ENCODE measurements around the gene TBL1X. TPM values are rescaled to one million over a fixed set of nuclear protein-coding genes. Genes with fewer than 3 reads are reported as not detected.

The TBL1X gene
- total RNA-seq = 10 to 100 TPM; 12.3 to 14.0 TPM

- H3K4me1 ChIP-seq = peaks cover 0 to 36% of the 10 kb centered on the region in 2 donors
- peaks cover 0 to 4% of the 10 kb centered on the region in 2 donors for H3K27me3 ChIP-seq
- peak within 1 kb of the TSS; percentile 55 to 60 for H3K4me3 ChIP-seq
- TF ChIP-seq CTCF (IDR thresholded peaks at IDR 0.05) = no peak
- DNase-seq (ENCODE audit: low spot score) = no peak
- peak within 1 kb of the TSS; percentile 80 to 88 for H3K27ac ChIP-seq
- H3K36me3 ChIP-seq = no peaks in the 10 kb centered on the region
- H3K9me3 ChIP-seq = no peaks in the 10 kb centered on the region
Observed at GRCh38 chrX:9464435-9465371, at the start of gene TBL1X. Gene TBL1X, plus strand, starts transcription at chrX:9465058. Its CDS starts 188,529 bp downstream, at chrX:9653587.

GRCh38 chrX:9416562-9417348 lies 48.1 kb upstream of the TBL1X start:
- Histone ChIP-seq H3K27ac (peak overlapping the region in 1 of 2 donors; percentile 16), H3K36me3 (no peaks in the 10 kb centered on the region), H3K4me1 (no peaks in the 10 kb centered on the region), H3K27me3 (no peaks in the 10 kb centered on the region), H3K4me3 (no peak overlapping the region), H3K9me3 (no peaks in the 10 kb centered on the region)
- no peak for DNase-seq (ENCODE audit: low spot score)
- TF ChIP-seq CTCF (IDR thresholded peaks at IDR 0.05) = no peak

GRCh38 chrX:9418262-9418661 lies 46.6 kb upstream of the TBL1X start:
- H3K27ac ChIP-seq = no peak overlapping the region
- H3K9me3 ChIP-seq = no peaks in the 10 kb centered on the region
- no peaks in the 10 kb centered on the region for H3K4me1 ChIP-seq
- H3K27me3 ChIP-seq = no peaks in the 10 kb centered on the region
- H3K36me3 ChIP-seq = no peaks in the 10 kb centered on the region
- H3K4me3 ChIP-seq = no peak overlapping the region
- TF ChIP-seq CTCF (IDR thresholded peaks at IDR 0.05) = no peak
- DNase-seq (ENCODE audit: low spot score) = no peak

GRCh38 chrX:9420275-9421265 lies 44.3 kb upstream of the TBL1X start:
- no peak for DNase-seq (ENCODE audit: low spot score)
- H3K4me3 ChIP-seq = no peak overlapping the region
- H3K27ac ChIP-seq = no peak overlapping the region
- TF ChIP-seq CTCF (IDR thresholded peaks at IDR 0.05) = no peak
- no peaks in the 10 kb centered on the region for H3K27me3 ChIP-seq
- no peaks in the 10 kb centered on the region for H3K4me1 ChIP-seq
- H3K36me3 ChIP-seq = no peaks in the 10 kb centered on the region
- peaks cover 0 to 10% of the 10 kb centered on the region in 2 donors for H3K9me3 ChIP-seq

GRCh38 chrX:9429767-9430166 lies 35.1 kb upstream of the TBL1X start:
- no peak overlapping the region for H3K27ac ChIP-seq
- no peaks in the 10 kb centered on the region for H3K4me1 ChIP-seq
- H3K4me3 ChIP-seq = no peak overlapping the region
- DNase-seq (ENCODE audit: low spot score) = no peak
- no peaks in the 10 kb centered on the region for H3K36me3 ChIP-seq
- H3K27me3 ChIP-seq = no peaks in the 10 kb centered on the region
- H3K9me3 ChIP-seq = peaks cover 0 to 17% of the 10 kb centered on the region in 2 donors
- TF ChIP-seq CTCF (IDR thresholded peaks at IDR 0.05) = no peak

Data from right atrium auricular region (tissue), 2 donors.